NOMO-1 (cell line): ENCODE results near the gene GPBP1.
"Not testable (repeated sequence)": the region's sequence is repeated elsewhere in the genome, so short reads cannot be mapped to it uniquely, and the experiment has no call there.

ENCODE experiments used
- DNase-seq, 2 experiments: peaks; one replicate each; lab custom pipeline; 2025; ENCODE audit not compliant: unreplicated experiment in 2 of 2; lab: John Stamatoyannopoulos, UW

The GPBP1 gene

GRCh38 chr5:57176350-57176857 lies 2.5 kb downstream of the GPBP1 start:
- DNase-seq, result peak in 1 of 2 experiments; percentile 33

GRCh38 chr5:57177479-57178156 lies 3.8 kb downstream of the GPBP1 start:
- DNase-seq, result no peak

- DNase-seq, result not testable (repeated sequence)
Measured at GRCh38 chr5:57178238-57178637, 4.4 kb downstream of the GPBP1 start.

GRCh38 chr5:57179262-57180200 lies 5.7 kb downstream of the GPBP1 start:
- DNase-seq, result no peak

GRCh38 chr5:57181154-57181553 lies 7.3 kb downstream of the GPBP1 start:
- DNase-seq, result no peak

- no peak for DNase-seq
Measured at GRCh38 chr5:57184322-57184721, 10.5 kb downstream of the GPBP1 start.

- DNase-seq, result no peak
Measured at GRCh38 chr5:57185313-57185712, 11.5 kb downstream of the GPBP1 start.

- DNase-seq, result peak; percentile 30 to 72
Measured at GRCh38 chr5:57186194-57186593, 12.3 kb downstream of the GPBP1 start.

GRCh38 chr5:57187977-57188376 lies 14.1 kb downstream of the GPBP1 start:
- DNase-seq, result not testable (repeated sequence)

- no peak for DNase-seq
Measured at GRCh38 chr5:57189515-57189914, 15.7 kb downstream of the GPBP1 start.

GRCh38 chr5:57190593-57190992 lies 16.7 kb downstream of the GPBP1 start:
- no peak for DNase-seq

GRCh38 chr5:57191163-57191562 lies 17.3 kb downstream of the GPBP1 start:
- no peak for DNase-seq

GRCh38 chr5:57191986-57192385 lies 18.1 kb downstream of the GPBP1 start:
- no peak for DNase-seq

GRCh38 chr5:57192832-57193231 lies 19.0 kb downstream of the GPBP1 start:
- not testable (repeated sequence) for DNase-seq

GRCh38 chr5:57193757-57194413 lies 20.0 kb downstream of the GPBP1 start:
- no peak for DNase-seq

GRCh38 chr5:57194653-57195052 lies 20.8 kb downstream of the GPBP1 start:
- no peak for DNase-seq

- no peak for DNase-seq
Measured at GRCh38 chr5:57195060-57195459, 21.2 kb downstream of the GPBP1 start.

GRCh38 chr5:57199866-57200265 lies 26.0 kb downstream of the GPBP1 start:
- peak; percentile 33 to 37 for DNase-seq

- no peak for DNase-seq
Measured at GRCh38 chr5:57202811-57203210, 29.0 kb downstream of the GPBP1 start.

- DNase-seq, result no peak
Measured at GRCh38 chr5:57207007-57207653, 33.3 kb downstream of the GPBP1 start.

GRCh38 chr5:57207681-57208080 lies 33.8 kb downstream of the GPBP1 start:
- no peak for DNase-seq
